Measurements from ENCODE around the gene KLF7.

DNA sequence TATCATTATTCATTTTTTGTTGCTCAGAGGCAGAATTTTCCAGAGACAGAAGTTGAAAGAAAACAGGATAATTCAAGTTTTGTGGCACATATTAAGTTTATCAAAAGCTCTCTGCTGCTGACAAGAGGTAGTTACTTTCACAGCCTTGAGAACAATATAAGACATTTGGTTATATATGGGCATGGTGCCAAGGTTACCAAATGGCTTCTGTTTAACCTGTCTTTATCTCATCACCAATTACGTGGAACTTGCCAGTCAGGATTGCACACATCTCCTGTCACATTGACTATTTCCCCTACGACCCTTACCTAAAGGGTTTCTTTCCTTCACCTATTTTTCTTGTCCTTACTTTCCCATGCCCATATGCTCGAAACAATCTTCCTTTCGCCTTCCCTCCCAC, 35.9 kb downstream of the KLF7 start:
- TF ChIP-seq, protein P1, sequence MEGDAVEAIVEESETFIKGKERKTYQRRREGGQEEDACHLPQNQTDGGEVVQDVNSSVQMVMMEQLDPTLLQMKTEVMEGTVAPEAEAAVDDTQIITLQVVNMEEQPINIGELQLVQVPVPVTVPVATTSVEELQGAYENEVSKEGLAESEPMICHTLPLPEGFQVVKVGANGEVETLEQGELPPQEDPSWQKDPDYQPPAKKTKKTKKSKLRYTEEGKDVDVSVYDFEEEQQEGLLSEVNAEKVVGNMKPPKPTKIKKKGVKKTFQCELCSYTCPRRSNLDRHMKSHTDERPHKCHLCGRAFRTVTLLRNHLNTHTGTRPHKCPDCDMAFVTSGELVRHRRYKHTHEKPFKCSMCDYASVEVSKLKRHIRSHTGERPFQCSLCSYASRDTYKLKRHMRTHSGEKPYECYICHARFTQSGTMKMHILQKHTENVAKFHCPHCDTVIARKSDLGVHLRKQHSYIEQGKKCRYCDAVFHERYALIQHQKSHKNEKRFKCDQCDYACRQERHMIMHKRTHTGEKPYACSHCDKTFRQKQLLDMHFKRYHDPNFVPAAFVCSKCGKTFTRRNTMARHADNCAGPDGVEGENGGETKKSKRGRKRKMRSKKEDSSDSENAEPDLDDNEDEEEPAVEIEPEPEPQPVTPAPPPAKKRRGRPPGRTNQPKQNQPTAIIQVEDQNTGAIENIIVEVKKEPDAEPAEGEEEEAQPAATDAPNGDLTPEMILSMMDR (conservative IDR thresholded peaks at IDR 0.05 in 1 of 2, IDR thresholded peaks at IDR 0.05 in 1 of 2; ENCODE audit: low read depth in 1 of 2, low read length in 2 of 2), result no peak
- no peak for TF ChIP-seq EZH2 (IDR thresholded peaks at IDR 0.05; ENCODE audit: low read length, missing control alignments)

All from fibroblast of lung (primary cell).